M059J (cell line): Measurements from ENCODE around the gene TMEM143. TPM values are rescaled to one million over a fixed set of nuclear protein-coding genes. Genes with fewer than 3 reads are reported as not detected.
"Not testable (repeated sequence)": the region's sequence is repeated elsewhere in the genome, so short reads cannot be mapped to it uniquely, and the experiment has no call there.

ENCODE experiments used
- DNase-seq: peaks from one replicate; pipeline ENCODE4 v3.0.0-alpha.2; 2012; ENCODE audit warnings: low read depth
- total RNA-seq: library from RNA; depleted of rRNA; stranded (reverse); fragments of >200 nt; shearing (Covaris generic); gene quantifications from 2 replicates; pipeline ENCODE4 v1.2.3, GENCODE V29; 2014

TMEM143 gene
- total RNA-seq, 1 experiment from 2014 or later, result 3.3 TPM

- peak; percentile 61 for DNase-seq
These were observed 27.6 kb upstream of the TMEM143 start, which contains the start of gene KDELR1 for GRCh38 chr19:48391100-48392005. KDELR1 (minus strand) TSS chr19:48391551; CDS start chr19:48391358, 193 bp downstream.

- peak; percentile 54 for DNase-seq
These were observed 26.7 kb upstream of the TMEM143 start for GRCh38 chr19:48390188-48391099.

GRCh38 chr19:48386981-48387380 lies 23.2 kb upstream of the TMEM143 start:
- DNase-seq, result no peak

- DNase-seq, result no peak
These were observed 21.8 kb upstream of the TMEM143 start for GRCh38 chr19:48385461-48386087.

GRCh38 chr19:48382286-48382685 lies 18.5 kb upstream of the TMEM143 start:
- no peak for DNase-seq

- no peak for DNase-seq
These were observed 17.6 kb upstream of the TMEM143 start for GRCh38 chr19:48381178-48381950.

GRCh38 chr19:48379058-48379457 lies 15.3 kb upstream of the TMEM143 start:
- DNase-seq, result peak; percentile 50

- DNase-seq, result no peak
These were observed 14.4 kb upstream of the TMEM143 start for GRCh38 chr19:48378194-48378570.

GRCh38 chr19:48373567-48373966 lies 9.8 kb upstream of the TMEM143 start:
- DNase-seq, result no peak

GRCh38 chr19:48372904-48373303 lies 9.2 kb upstream of the TMEM143 start:
- peak; percentile 66 for DNase-seq

GRCh38 chr19:48371771-48372170 lies 8.0 kb upstream of the TMEM143 start:
- not testable (repeated sequence) for DNase-seq

- DNase-seq, result no peak
These were observed 7.6 kb upstream of the TMEM143 start for GRCh38 chr19:48371367-48371766.

- DNase-seq, result no peak
These were observed 7.2 kb upstream of the TMEM143 start for GRCh38 chr19:48370955-48371354.

- DNase-seq, result no peak
These were observed 5.2 kb upstream of the TMEM143 start for GRCh38 chr19:48368936-48369335.

GRCh38 chr19:48367855-48368254 lies 4.1 kb upstream of the TMEM143 start:
- no peak for DNase-seq

- no peak for DNase-seq
These were observed 1.9 kb upstream of the TMEM143 start for GRCh38 chr19:48365602-48366001.

- no peak for DNase-seq
These were observed 1.0 kb upstream of the TMEM143 start for GRCh38 chr19:48364598-48365348.

- no peak for DNase-seq
These were observed 285 bp downstream of the TMEM143 start for GRCh38 chr19:48363500-48363809.

GRCh38 chr19:48362716-48363499 lies 832 bp downstream of the TMEM143 start:
- peak; percentile 98 for DNase-seq

GRCh38 chr19:48361912-48362311 lies 1.8 kb downstream of the TMEM143 start:
- no peak for DNase-seq
